Measurements from ENCODE around the gene KRT6A.

The KRT6A gene

GRCh38 chr12:52493172-52493571 lies at the start of gene KRT6A:
Gene KRT6A (minus strand): TSS chr12:52493257. CDS start chr12:52493188, 69 bp downstream.
- no peak for DNase-seq

GRCh38 chr12:52542157-52542556 lies 49.1 kb upstream of the KRT6A start:
- no peak for DNase-seq

- DNase-seq = no peak
Observed at GRCh38 chr12:52541709-52542108, 48.7 kb upstream of the KRT6A start.

- no peak for DNase-seq
Observed at GRCh38 chr12:52540531-52540930, 47.5 kb upstream of the KRT6A start.

- no peak for DNase-seq
Observed at GRCh38 chr12:52539821-52540173, 46.7 kb upstream of the KRT6A start.

GRCh38 chr12:52539083-52539820 lies 46.2 kb upstream of the KRT6A start:
- DNase-seq = no peak

- DNase-seq = no peak
Observed at GRCh38 chr12:52537101-52537500, 44.0 kb upstream of the KRT6A start.

- DNase-seq = no peak
Observed at GRCh38 chr12:52535574-52535973, 42.5 kb upstream of the KRT6A start.

- no peak for DNase-seq
Observed at GRCh38 chr12:52534482-52534881, 41.4 kb upstream of the KRT6A start.

- no peak for DNase-seq
Observed at GRCh38 chr12:52533686-52534470, 40.8 kb upstream of the KRT6A start.

- DNase-seq = no peak
Observed at GRCh38 chr12:52532636-52533035, 39.6 kb upstream of the KRT6A start.

- DNase-seq = no peak
Observed at GRCh38 chr12:52531566-52532300, 38.7 kb upstream of the KRT6A start.

- DNase-seq = no peak
Observed at GRCh38 chr12:52530905-52531304, 37.8 kb upstream of the KRT6A start.

GRCh38 chr12:52530366-52530765 lies 37.3 kb upstream of the KRT6A start:
- no peak for DNase-seq

- no peak for DNase-seq
Observed at GRCh38 chr12:52529846-52530245, 36.8 kb upstream of the KRT6A start.

- DNase-seq = peak; percentile 32
Observed at GRCh38 chr12:52529417-52529816, 36.4 kb upstream of the KRT6A start.

GRCh38 chr12:52528641-52529143 lies 35.6 kb upstream of the KRT6A start:
- DNase-seq = peak; percentile 34

GRCh38 chr12:52527121-52527800 lies 34.2 kb upstream of the KRT6A start:
- DNase-seq = no peak

GRCh38 chr12:52526511-52526951 lies 33.5 kb upstream of the KRT6A start:
- DNase-seq = peak; percentile 45

GRCh38 chr12:52525661-52526499 lies 32.8 kb upstream of the KRT6A start:
- DNase-seq = peak; percentile 54

- peak; percentile 57 for DNase-seq
Observed at GRCh38 chr12:52524898-52525591, 32.0 kb upstream of the KRT6A start.

Data from islet precursor cell (in vitro differentiated cells).